Prostate gland (tissue), 2 donors: ENCODE measurements around the gene DDX47. TPM values are rescaled to one million over a fixed set of nuclear protein-coding genes. Genes with fewer than 3 reads are reported as not detected.

ENCODE experiments used
- DNase-seq: peaks from one replicate; pipeline ENCODE4 v3.0.0-alpha.2; 2019; ENCODE audit warnings: low spot score
- H3K27ac ChIP-seq, 2 donors: fragments of 200-600 bp; sonication (generic); 2 replicates each; pipeline ENCODE4 v1.5.1; 2017 to 2019
- H3K27me3 ChIP-seq: fragments of 200-600 bp; sonication (generic); replicated peaks from 2 replicates; pipeline ENCODE4 v1.5.1; 2019; ENCODE audit not compliant: insufficient read depth
- H3K36me3 ChIP-seq, 2 donors: fragments of 200-600 bp; sonication (generic); 1 replicate in 1 of 2; 2 replicates in 1 of 2; pipeline versions ENCODE4 v1.5.1 to v1.8.1; 2017 to 2019
- H3K4me1 ChIP-seq: fragments of 200-600 bp; sonication (generic); replicated peaks from 2 replicates; pipeline ENCODE4 v1.5.1; 2019
- H3K4me3 ChIP-seq, 2 donors: fragments of 200-600 bp; sonication (generic); 2 replicates each; pipeline ENCODE4 v1.5.1; 2017 to 2019
- H3K9me3 ChIP-seq: fragments of 200-600 bp; sonication (generic); 2 replicates; pipeline ENCODE4 v1.5.1; 2017
- CTCF ChIP-seq, 4 experiments: fragments of 200-600 bp in 2 of 4; fragments of 450-650 bp in 2 of 4; sonication (generic) in 2 of 4; IDR thresholded peaks; 1 replicate in 3 of 4; 2 replicates in 1 of 4; pipeline ENCODE4 v1.5.1; 2016 to 2019; ENCODE audit warnings: antibody characterized with exemption in 4 of 4, mild to moderate bottlenecking in 2 of 4, moderate library complexity in 2 of 4
- POLR2A ChIP-seq: fragments of 450-650 bp; IDR thresholded peaks from one replicate; pipeline ENCODE4 v1.6.1; 2016; ENCODE audit warnings: antibody characterized with exemption, mild to moderate bottlenecking
- POLR2AphosphoS5 ChIP-seq: sonication (generic); formaldehyde crosslinking; IDR thresholded peaks from one replicate; pipeline ENCODE4 v1.6.1; 2017; ENCODE audit warnings: antibody characterized with exemption
- WGBS: methylation state at CpG from one replicate; pipeline ENCODE4 v1.1.5; 2018; 5-methylcytosine and 5-hydroxymethylcytosine counted together
- intact Hi-C: fragments of 100-400 bp; cut with DNase I; formaldehyde crosslinking; loops from one replicate; pipeline ENCODE4 v1.14.2; 2022
- total RNA-seq, 2 donors: library from RNA; depleted of rRNA; stranded (reverse); fragments of >200 nt; gene quantifications; one replicate each; pipeline ENCODE4 v1.1.0, GENCODE V29; 2016

Gene DDX47
- total RNA-seq, 2 donors from 2014 or later = 44.6 to 74.8 TPM

GRCh38 chr12:12821975-12822374, 8.8 kb downstream of the DDX47 start:
- TF ChIP-seq CTCF (IDR thresholded peaks at IDR 0.05) (no peak), POLR2A (no peak), POLR2AphosphoS5 (no peak)
- no peaks in the 10 kb centered on the region for H3K9me3 ChIP-seq
- H3K4me3 ChIP-seq = no peak overlapping the region
- DNase-seq = no peak
- 93% methylated on average over 6 of the region's 6 CpGs for WGBS
- intact Hi-C loops = no loop called here
- peaks cover 5% of the 10 kb centered on the region for H3K4me1 ChIP-seq
- H3K36me3 ChIP-seq = peaks cover 3 to 10% of the 10 kb centered on the region in 2 donors
- H3K27ac ChIP-seq = no peak overlapping the region
- H3K27me3 ChIP-seq = no peaks in the 10 kb centered on the region

GRCh38 chr12:12822886-12823285, 9.7 kb downstream of the DDX47 start:
- WGBS = 99% methylated on average over 4 of the region's 4 CpGs
- Histone ChIP-seq H3K9me3 (no peaks in the 10 kb centered on the region), H3K4me3 (no peak overlapping the region), H3K27ac (no peak overlapping the region), H3K4me1 (peaks cover 5% of the 10 kb centered on the region), H3K36me3 (peaks cover 3 to 16% of the 10 kb centered on the region in 2 donors), H3K27me3 (no peaks in the 10 kb centered on the region)
- no peak for TF ChIP-seq CTCF (IDR thresholded peaks at IDR 0.05)
- no peak for TF ChIP-seq POLR2A
- no peak for TF ChIP-seq POLR2AphosphoS5
- intact Hi-C loops = no loop called here
- DNase-seq = no peak

GRCh38 chr12:12823300-12823699, 10.2 kb downstream of the DDX47 start:
- H3K27me3 ChIP-seq = no peaks in the 10 kb centered on the region
- no peak overlapping the region for H3K27ac ChIP-seq
- H3K4me3 ChIP-seq = no peak overlapping the region
- H3K9me3 ChIP-seq = no peaks in the 10 kb centered on the region
- H3K4me1 ChIP-seq = peaks cover 5% of the 10 kb centered on the region
- no peak for TF ChIP-seq CTCF (IDR thresholded peaks at IDR 0.05)
- no peak for TF ChIP-seq POLR2AphosphoS5
- no peak for TF ChIP-seq POLR2A
- H3K36me3 ChIP-seq = peaks cover 3 to 16% of the 10 kb centered on the region in 2 donors
- no peak for DNase-seq
- 62% methylated on average over 2 of the region's 2 CpGs for WGBS
- intact Hi-C loops = no loop called here

GRCh38 chr12:12823811-12824210, 10.7 kb downstream of the DDX47 start:
- Histone ChIP-seq H3K27ac (no peak overlapping the region), H3K9me3 (no peaks in the 10 kb centered on the region), H3K4me1 (peaks cover 5% of the 10 kb centered on the region), H3K27me3 (no peaks in the 10 kb centered on the region), H3K4me3 (no peak overlapping the region), H3K36me3 (peaks cover 3 to 16% of the 10 kb centered on the region in 2 donors)
- 97% methylated on average over 5 of the region's 5 CpGs for WGBS
- no peak for DNase-seq
- no peak for TF ChIP-seq POLR2A
- TF ChIP-seq POLR2AphosphoS5 = no peak
- no peak for TF ChIP-seq CTCF (IDR thresholded peaks at IDR 0.05)
- intact Hi-C loops = no loop called here

- WGBS = 79% methylated on average over 7 of the region's 7 CpGs
- Histone ChIP-seq H3K9me3 (no peaks in the 10 kb centered on the region), H3K27ac (no peak overlapping the region), H3K27me3 (no peaks in the 10 kb centered on the region), H3K36me3 (no peaks in the 10 kb centered on the region), H3K4me1 (no peaks in the 10 kb centered on the region), H3K4me3 (no peak overlapping the region)
- TF ChIP-seq CTCF (IDR thresholded peaks at IDR 0.05) (no peak), POLR2AphosphoS5 (peak; percentile 48)
- intact Hi-C loops = no loop called here
- DNase-seq = peak; percentile 9
Observed at GRCh38 chr12:12835378-12836146, 22.4 kb downstream of the DDX47 start.
